CD4-positive, alpha-beta T cell treated with Interleukin-6 for 4 hours (primary cell): ENCODE measurements around the gene OLFM4.

Experiments
- DNase-seq: peaks from one replicate; pipeline ENCODE4 v3.0.0-alpha.2; 2020; ENCODE audit warnings: mixed read lengths

OLFM4 gene

GRCh38 chr13:53014495-53015443 lies 13.8 kb upstream of the OLFM4 start:
- no peak for DNase-seq

GRCh38 chr13:53015971-53016370 lies 12.6 kb upstream of the OLFM4 start:
- DNase-seq = no peak

- no peak for DNase-seq
Observed at GRCh38 chr13:53017433-53017970, 11.1 kb upstream of the OLFM4 start.

- no peak for DNase-seq
Observed at GRCh38 chr13:53018690-53019647, 9.6 kb upstream of the OLFM4 start.

GRCh38 chr13:53020764-53021335 lies 7.8 kb upstream of the OLFM4 start:
- no peak for DNase-seq

GRCh38 chr13:53023246-53023645 lies 5.4 kb upstream of the OLFM4 start:
- no peak for DNase-seq

GRCh38 chr13:53028063-53028462 lies 550 bp upstream of the OLFM4 start:
- DNase-seq = no peak

- no peak for DNase-seq
Observed at GRCh38 chr13:53032849-53033248, 4.2 kb downstream of the OLFM4 start.

GRCh38 chr13:53038993-53039392 lies 10.4 kb downstream of the OLFM4 start:
- no peak for DNase-seq

- DNase-seq = no peak
Observed at GRCh38 chr13:53041968-53042516, 13.4 kb downstream of the OLFM4 start.

GRCh38 chr13:53042877-53043276 lies 14.3 kb downstream of the OLFM4 start:
- no peak for DNase-seq

- DNase-seq = no peak
Observed at GRCh38 chr13:53043398-53043797, 14.8 kb downstream of the OLFM4 start.

- DNase-seq = no peak
Observed at GRCh38 chr13:53045189-53045588, 16.6 kb downstream of the OLFM4 start.

GRCh38 chr13:53048880-53049279 lies 20.3 kb downstream of the OLFM4 start:
- no peak for DNase-seq

- DNase-seq = no peak
Observed at GRCh38 chr13:53050151-53050550, 21.5 kb downstream of the OLFM4 start.

- DNase-seq = no peak
Observed at GRCh38 chr13:53052675-53053074, 24.1 kb downstream of the OLFM4 start.

GRCh38 chr13:53054569-53054968 lies 26.0 kb downstream of the OLFM4 start:
- no peak for DNase-seq

- DNase-seq = no peak
Observed at GRCh38 chr13:53058065-53058679, 29.6 kb downstream of the OLFM4 start.

- no peak for DNase-seq
Observed at GRCh38 chr13:53060840-53061490, 32.4 kb downstream of the OLFM4 start.

- no peak for DNase-seq
Observed at GRCh38 chr13:53064731-53065130, 36.1 kb downstream of the OLFM4 start.

GRCh38 chr13:53066411-53066810 lies 37.8 kb downstream of the OLFM4 start:
- DNase-seq = no peak
